ENCODE data around the gene CXCL3.

DNA sequence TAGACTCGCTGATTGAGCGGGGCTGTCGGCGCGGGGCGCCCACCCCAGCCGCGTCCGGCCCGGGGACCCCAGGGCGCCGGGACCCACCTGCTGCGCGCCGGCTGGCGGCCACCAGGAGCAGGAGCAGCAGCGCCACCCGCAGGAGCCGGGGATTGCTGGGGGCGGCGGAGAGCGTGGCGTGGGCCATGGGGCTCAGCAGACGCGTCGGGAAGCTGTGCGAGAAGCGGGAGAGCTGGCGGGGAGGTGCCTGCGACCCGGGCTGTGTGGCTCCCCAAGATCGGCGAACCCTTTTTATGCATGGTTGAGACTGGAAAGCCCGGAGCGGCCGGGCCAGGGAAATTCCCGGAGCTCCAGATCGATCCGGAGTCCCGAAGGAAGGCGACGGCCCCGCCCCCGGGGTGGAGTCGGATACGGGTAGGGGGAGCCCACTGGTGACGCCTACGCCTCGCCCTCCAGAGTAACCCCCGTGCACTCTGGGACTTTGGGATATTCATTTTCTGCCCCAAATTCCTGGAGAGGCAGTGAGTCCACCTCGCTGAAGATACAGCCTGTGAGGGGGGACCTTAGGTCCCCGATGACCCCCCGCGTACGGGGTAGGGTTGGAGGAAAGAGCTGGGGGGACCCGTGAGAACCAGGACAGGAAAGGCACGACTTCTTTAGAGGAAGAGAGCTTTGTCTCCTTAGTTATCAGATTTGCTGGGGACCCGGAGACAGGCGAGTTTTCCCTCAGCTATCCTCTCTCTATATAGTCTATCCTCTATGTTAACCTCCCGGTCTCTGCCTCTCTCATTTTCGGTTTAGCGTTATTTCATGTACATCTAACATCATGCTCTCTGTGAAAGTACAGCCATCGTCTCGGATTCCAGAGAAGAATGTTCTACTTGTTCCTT, at the start of gene CXCL3:
- TF ChIP-seq, protein P1, sequence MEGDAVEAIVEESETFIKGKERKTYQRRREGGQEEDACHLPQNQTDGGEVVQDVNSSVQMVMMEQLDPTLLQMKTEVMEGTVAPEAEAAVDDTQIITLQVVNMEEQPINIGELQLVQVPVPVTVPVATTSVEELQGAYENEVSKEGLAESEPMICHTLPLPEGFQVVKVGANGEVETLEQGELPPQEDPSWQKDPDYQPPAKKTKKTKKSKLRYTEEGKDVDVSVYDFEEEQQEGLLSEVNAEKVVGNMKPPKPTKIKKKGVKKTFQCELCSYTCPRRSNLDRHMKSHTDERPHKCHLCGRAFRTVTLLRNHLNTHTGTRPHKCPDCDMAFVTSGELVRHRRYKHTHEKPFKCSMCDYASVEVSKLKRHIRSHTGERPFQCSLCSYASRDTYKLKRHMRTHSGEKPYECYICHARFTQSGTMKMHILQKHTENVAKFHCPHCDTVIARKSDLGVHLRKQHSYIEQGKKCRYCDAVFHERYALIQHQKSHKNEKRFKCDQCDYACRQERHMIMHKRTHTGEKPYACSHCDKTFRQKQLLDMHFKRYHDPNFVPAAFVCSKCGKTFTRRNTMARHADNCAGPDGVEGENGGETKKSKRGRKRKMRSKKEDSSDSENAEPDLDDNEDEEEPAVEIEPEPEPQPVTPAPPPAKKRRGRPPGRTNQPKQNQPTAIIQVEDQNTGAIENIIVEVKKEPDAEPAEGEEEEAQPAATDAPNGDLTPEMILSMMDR (conservative IDR thresholded peaks at IDR 0.05 in 1 of 2, IDR thresholded peaks at IDR 0.05 in 1 of 2; ENCODE audit: extremely low read depth in 1 of 2, insufficient read depth in 1 of 2, low read depth in 1 of 2, low read length in 2 of 2): peak; percentile 2 to 30
- no peak for TF ChIP-seq EZH2 (IDR thresholded peaks at IDR 0.05; ENCODE audit: borderline replicate concordance, low read length)
